Astrocyte of the cerebellum (primary cell): ENCODE data around the gene OGA.

Experiments
- DNase-seq: peaks from one replicate; pipeline ENCODE4 v3.0.0-alpha.2; 2011; ENCODE audit warnings: low read depth
- H3K4me3 ChIP-seq: 2 replicates; pipeline ENCODE4 v1.5.1; 2011; ENCODE audit warnings: mild to moderate bottlenecking, low read depth, low read length, moderate library complexity
- in situ Hi-C: cut with HindIII; loops from 2 replicates; pipeline ENCODE4 v1.10.0; 2017; ENCODE audit warnings: low sequenced_read_pairs
- TF ChIP-seq, protein P1 (sequence below): IDR thresholded peaks from 2 replicates; pipeline ENCODE4 v1.5.1; 2012; ENCODE audit warnings: low read length, low read depth, moderate library complexity, mild to moderate bottlenecking; ENCODE audit errors: missing control alignments

OGA gene

GRCh38 chr10:101749047-101750016, 68.9 kb downstream of the OGA start:
- TF ChIP-seq, protein P1, sequence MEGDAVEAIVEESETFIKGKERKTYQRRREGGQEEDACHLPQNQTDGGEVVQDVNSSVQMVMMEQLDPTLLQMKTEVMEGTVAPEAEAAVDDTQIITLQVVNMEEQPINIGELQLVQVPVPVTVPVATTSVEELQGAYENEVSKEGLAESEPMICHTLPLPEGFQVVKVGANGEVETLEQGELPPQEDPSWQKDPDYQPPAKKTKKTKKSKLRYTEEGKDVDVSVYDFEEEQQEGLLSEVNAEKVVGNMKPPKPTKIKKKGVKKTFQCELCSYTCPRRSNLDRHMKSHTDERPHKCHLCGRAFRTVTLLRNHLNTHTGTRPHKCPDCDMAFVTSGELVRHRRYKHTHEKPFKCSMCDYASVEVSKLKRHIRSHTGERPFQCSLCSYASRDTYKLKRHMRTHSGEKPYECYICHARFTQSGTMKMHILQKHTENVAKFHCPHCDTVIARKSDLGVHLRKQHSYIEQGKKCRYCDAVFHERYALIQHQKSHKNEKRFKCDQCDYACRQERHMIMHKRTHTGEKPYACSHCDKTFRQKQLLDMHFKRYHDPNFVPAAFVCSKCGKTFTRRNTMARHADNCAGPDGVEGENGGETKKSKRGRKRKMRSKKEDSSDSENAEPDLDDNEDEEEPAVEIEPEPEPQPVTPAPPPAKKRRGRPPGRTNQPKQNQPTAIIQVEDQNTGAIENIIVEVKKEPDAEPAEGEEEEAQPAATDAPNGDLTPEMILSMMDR: peak; percentile 8
- no peak overlapping the region for H3K4me3 ChIP-seq
- in situ Hi-C loops: no loop called here
- no peak for DNase-seq

- in situ Hi-C loops: no loop called here
- DNase-seq: no peak
- no peak overlapping the region for H3K4me3 ChIP-seq
- TF ChIP-seq, protein P1: no peak
These were observed 69.7 kb downstream of the OGA start for GRCh38 chr10:101748496-101748895.

- no peak for DNase-seq
- TF ChIP-seq, protein P1: no peak
- in situ Hi-C loops: no loop called here
- H3K4me3 ChIP-seq: no peak overlapping the region
These were observed 73.1 kb downstream of the OGA start for GRCh38 chr10:101745074-101745696.

- TF ChIP-seq, protein P1: no peak
- no peak overlapping the region for H3K4me3 ChIP-seq
- in situ Hi-C loops: no loop called here
- no peak for DNase-seq
These were observed 74.0 kb downstream of the OGA start for GRCh38 chr10:101744267-101744666.

GRCh38 chr10:101741938-101742337, 76.3 kb downstream of the OGA start:
- in situ Hi-C loops: no loop called here
- no peak for DNase-seq
- TF ChIP-seq, protein P1: no peak
- no peak overlapping the region for H3K4me3 ChIP-seq

- TF ChIP-seq, protein P1: no peak
- H3K4me3 ChIP-seq: no peak overlapping the region
- in situ Hi-C loops: no loop called here
- DNase-seq: no peak
These were observed 81.6 kb downstream of the OGA start for GRCh38 chr10:101736666-101737065.
